GOT3 (cell line): ENCODE data around the gene RNF207.

ENCODE experiments used
- DNase-seq: peaks from one replicate; lab custom pipeline; 2025; ENCODE audit warnings: mixed read lengths; lab: John Stamatoyannopoulos, UW

Gene RNF207

GRCh38 chr1:6249739-6250689 lies 44.1 kb downstream of the RNF207 start:
- DNase-seq: no peak

- DNase-seq: no peak
These were observed 45.3 kb downstream of the RNF207 start for GRCh38 chr1:6251233-6251632.

- DNase-seq: no peak
These were observed 45.9 kb downstream of the RNF207 start for GRCh38 chr1:6251681-6252373.

GRCh38 chr1:6252374-6252710 lies 46.4 kb downstream of the RNF207 start:
- no peak for DNase-seq

GRCh38 chr1:6253380-6253779 lies 47.5 kb downstream of the RNF207 start:
- no peak for DNase-seq

GRCh38 chr1:6254691-6255090 lies 48.8 kb downstream of the RNF207 start:
- DNase-seq: no peak

GRCh38 chr1:6256645-6257044 lies 50.7 kb downstream of the RNF207 start:
- DNase-seq: no peak

GRCh38 chr1:6257541-6258069 lies 51.7 kb downstream of the RNF207 start:
- no peak for DNase-seq

- DNase-seq: no peak
These were observed 52.8 kb downstream of the RNF207 start for GRCh38 chr1:6258675-6259074.

- no peak for DNase-seq
These were observed 53.8 kb downstream of the RNF207 start for GRCh38 chr1:6259491-6260362.

- DNase-seq: no peak
These were observed 54.6 kb downstream of the RNF207 start for GRCh38 chr1:6260433-6260934.

GRCh38 chr1:6260961-6261614 lies 55.2 kb downstream of the RNF207 start, which contains the start of gene GPR153:
Gene GPR153 (minus strand): TSS chr1:6261098. CDS start chr1:6254905, 6,193 bp downstream.
- no peak for DNase-seq

GRCh38 chr1:6261615-6261995 lies 55.7 kb downstream of the RNF207 start:
- no peak for DNase-seq

GRCh38 chr1:6262555-6263420 lies 56.9 kb downstream of the RNF207 start:
- no peak for DNase-seq

- no peak for DNase-seq
These were observed 57.8 kb downstream of the RNF207 start for GRCh38 chr1:6263716-6264115.

GRCh38 chr1:6265151-6265550 lies 59.2 kb downstream of the RNF207 start:
- no peak for DNase-seq

- DNase-seq: no peak
These were observed 60.7 kb downstream of the RNF207 start for GRCh38 chr1:6266641-6267040.

- no peak for DNase-seq
These were observed 61.9 kb downstream of the RNF207 start for GRCh38 chr1:6267686-6268322.

GRCh38 chr1:6268415-6268814 lies 62.5 kb downstream of the RNF207 start:
- DNase-seq: no peak

- DNase-seq: no peak
These were observed 63.4 kb downstream of the RNF207 start for GRCh38 chr1:6269296-6269695.
